ENCODE measurements around the gene ZNF526.

The ZNF526 gene

DNA sequence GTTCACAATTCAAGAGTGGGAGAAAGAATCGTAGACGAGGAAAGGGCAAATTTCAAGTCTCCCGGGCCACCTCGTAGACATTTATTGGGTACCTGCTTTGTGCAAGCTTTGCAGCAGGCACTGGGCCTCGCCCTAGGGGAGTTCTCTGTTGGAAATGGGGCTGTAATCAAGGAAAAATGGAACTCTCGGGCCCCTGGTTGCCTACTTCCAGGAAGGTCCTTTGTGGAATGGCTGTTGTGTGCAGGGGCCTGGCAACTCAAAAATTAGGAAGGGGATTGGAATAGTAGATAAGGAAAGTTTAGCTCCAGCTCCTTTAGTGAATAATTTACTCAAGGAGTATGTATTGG, 612 bp downstream of the ZNF526 start:
- no peak for DNase-seq (ENCODE audit: low spot score)
- no peak for FAIRE-seq

DNA sequence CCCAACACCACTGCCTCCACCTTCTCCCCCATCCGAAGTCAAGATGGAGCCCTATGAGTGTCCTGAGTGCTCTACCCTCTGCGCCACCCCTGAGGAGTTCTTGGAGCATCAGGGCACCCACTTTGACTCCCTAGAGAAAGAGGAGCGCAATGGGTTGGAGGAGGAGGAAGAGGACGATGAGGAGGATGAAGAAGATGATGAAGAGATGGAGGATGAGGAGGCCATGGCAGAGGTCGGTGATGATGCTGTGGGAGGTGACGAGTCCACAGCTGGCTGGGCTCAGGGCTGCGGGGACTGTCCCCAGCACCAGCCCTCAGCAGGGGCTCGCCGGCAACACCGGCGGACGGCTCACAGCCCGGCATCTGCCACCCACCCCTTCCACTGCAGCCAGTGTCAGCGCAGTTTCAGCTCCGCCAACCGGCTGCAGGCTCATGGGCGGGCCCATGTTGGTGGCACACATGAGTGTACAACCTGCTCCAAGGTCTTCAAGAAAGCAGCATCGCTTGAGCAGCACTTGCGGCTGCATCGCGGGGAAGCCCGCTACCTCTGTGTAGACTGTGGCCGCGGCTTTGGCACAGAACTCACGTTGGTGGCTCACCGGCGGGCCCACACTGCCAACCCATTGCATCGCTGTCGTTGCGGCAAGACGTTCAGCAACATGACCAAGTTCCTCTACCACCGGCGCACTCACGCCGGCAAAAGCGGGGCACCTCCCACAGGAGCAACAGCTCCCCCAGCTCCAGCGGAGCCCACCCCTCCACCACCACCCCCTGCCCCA, 5.0 kb downstream of the ZNF526 start:
- FAIRE-seq: no peak
- no peak for DNase-seq (ENCODE audit: low spot score)

- DNase-seq (ENCODE audit: low spot score) (no peak), FAIRE-seq (no peak)
Measured at GRCh38 chr19:42225718-42226292, 5.7 kb downstream of the ZNF526 start.

- DNase-seq (ENCODE audit: low spot score): no peak
- no peak for FAIRE-seq
Measured at GRCh38 chr19:42226886-42227285, 6.8 kb downstream of the ZNF526 start.

- no peak for DNase-seq (ENCODE audit: low spot score)
- FAIRE-seq: no peak
Measured at GRCh38 chr19:42228641-42229040, 8.5 kb downstream of the ZNF526 start.

DNA sequence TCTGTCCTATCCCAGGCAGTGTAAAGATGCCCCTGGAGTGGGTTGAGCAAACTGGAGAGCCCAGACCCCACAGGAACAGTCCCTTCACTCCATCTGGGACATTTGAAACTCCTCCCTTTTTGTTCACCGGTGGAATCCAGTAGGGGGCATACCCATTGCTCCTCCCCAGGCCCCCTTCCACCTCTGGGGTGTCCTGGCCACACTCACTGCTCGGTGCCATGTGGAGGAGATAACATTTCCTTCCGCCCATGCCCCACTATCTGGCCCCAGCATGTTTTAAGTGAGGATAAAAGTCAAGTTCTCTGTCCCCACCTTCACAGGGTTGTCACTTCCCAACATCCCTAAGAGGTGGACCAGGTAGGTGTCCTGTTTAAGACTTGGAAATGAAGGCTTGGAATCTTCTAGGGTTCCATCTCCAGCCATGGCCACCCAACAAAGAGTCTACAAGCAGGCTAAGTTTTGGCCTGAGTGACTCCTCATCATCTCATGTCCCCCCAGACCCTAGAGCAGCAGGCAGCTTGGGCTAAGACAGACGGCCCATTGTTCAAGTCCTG, 9.3 kb downstream of the ZNF526 start:
- DNase-seq (ENCODE audit: low spot score) (no peak), FAIRE-seq (no peak)

DNA sequence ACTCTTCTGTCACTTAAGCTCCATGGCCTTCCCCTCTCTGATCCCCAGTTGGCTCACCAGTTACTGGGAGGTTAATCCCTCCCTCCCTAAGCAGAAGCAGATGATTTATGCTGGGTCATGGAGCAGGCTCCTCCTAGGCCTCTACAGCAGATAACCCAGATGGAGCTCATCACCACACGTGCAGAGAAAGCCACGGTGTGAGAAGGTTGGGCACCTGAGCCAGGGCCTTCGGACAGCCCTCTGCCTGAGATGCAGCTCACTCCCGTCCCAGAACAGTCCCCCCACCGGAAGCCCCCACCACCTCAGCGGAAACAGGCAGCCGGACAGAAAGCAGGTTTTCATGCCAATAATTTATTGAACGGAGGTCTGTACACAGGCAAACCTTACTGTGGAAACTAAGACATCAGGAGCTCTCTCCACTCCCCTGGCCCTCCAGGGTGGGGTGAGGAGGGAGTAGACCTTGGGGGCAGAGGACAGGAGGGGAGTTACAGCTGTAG, 9.8 kb downstream of the ZNF526 start:
- FAIRE-seq: no peak
- DNase-seq (ENCODE audit: low spot score): no peak

GRCh38 chr19:42230571-42230970, 10.5 kb downstream of the ZNF526 start:
- DNase-seq (ENCODE audit: low spot score): no peak
- FAIRE-seq: no peak

- no peak for FAIRE-seq
- DNase-seq (ENCODE audit: low spot score): no peak
Measured at GRCh38 chr19:42232435-42232834, 12.3 kb downstream of the ZNF526 start.

GRCh38 chr19:42233106-42233505, 13.0 kb downstream of the ZNF526 start:
- FAIRE-seq (no peak), DNase-seq (ENCODE audit: low spot score) (no peak)

DNA sequence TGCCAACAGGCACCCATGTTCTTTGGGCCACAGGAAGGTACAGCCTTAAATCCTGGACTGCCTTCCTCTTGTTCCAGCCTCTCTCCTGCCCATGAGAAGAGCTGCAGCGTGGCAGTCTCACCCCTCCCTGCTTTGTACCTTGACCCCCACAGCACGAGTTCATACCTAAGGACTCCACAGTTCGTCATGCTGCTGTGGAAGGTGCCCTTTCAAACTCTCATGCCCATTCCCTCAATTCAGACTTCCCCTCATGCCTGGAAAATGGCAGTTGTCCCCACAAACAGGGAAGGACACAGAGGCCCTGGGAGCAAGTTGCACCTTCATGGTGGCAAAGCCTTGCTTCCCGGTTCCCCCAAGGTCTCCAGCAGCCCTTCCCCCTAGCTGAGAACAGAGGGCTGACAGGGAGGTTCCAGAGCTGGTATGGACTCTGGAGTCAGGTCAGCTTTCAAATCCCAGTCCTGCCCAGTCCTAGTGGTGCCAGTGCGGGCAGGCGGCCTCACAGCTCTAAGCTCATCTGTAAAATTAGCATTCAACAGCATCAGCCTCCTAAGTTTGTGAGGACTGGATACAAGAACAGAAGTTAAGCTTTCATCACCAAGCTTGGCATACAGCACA, 13.7 kb downstream of the ZNF526 start:
- DNase-seq (ENCODE audit: low spot score) (no peak), FAIRE-seq (no peak)

- no peak for DNase-seq (ENCODE audit: low spot score)
- no peak for FAIRE-seq
Measured at GRCh38 chr19:42234364-42234763, 14.3 kb downstream of the ZNF526 start.

DNA sequence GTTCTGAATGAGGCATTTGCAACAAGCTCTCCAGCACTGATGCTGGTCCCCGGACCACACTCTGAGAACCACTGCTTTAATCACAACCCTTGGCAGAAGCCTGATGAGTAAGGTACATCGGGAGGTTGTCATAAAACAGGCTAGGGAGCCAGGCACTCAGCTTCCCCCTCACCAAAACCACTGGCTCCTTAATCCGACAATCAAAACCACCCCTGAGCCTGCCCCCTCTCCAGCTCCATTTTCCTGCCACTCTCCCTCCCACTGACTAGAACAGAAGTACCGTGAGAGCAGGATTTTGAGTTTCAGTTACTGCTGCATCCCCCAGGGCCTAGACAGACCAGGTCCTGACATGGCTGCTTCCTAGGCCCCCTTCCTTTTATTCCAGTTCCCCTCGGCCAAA, 15.1 kb downstream of the ZNF526 start:
- DNase-seq (ENCODE audit: low spot score) (no peak), FAIRE-seq (no peak)

DNA sequence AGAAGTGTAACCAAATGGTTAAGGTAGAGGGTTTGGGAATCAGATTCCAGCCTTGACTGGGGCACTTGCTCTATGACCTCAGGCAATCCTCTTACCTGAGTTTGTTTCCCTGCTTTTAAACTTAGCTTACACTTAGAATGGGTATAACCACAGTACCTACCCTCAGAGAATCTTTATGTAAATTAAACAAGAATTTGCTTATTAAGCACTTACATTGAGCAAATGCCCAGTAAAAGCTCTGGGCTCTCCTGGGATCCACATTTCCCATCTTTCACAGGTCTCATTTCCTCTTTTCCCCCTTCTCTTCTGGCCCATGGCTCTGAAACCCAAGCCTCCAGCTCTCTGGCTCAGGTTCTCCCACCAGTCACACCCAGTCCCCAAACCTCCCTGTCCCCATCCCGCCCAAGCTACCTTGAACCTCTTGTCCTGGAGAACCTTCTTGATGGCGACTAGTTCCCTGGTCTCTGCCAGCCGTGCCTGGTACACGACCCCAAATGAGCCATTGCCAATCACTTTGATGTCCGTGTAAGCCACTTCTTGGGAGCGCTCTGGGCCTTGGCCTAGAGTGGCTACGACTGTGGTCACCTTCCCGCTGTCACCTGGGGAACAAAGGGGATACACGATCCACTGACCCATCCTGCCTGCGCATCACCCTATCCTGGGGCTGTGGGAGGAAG, 19.6 kb downstream of the ZNF526 start:
- FAIRE-seq: no peak

GRCh38 chr19:42241279-42241678, 21.2 kb downstream of the ZNF526 start:
- FAIRE-seq (no peak), DNase-seq (ENCODE audit: low spot score) (no peak)

More for the DNA sequence above, 19.6 kb downstream of the ZNF526 start:
- DNase-seq (ENCODE audit: low spot score): no peak

DNA sequence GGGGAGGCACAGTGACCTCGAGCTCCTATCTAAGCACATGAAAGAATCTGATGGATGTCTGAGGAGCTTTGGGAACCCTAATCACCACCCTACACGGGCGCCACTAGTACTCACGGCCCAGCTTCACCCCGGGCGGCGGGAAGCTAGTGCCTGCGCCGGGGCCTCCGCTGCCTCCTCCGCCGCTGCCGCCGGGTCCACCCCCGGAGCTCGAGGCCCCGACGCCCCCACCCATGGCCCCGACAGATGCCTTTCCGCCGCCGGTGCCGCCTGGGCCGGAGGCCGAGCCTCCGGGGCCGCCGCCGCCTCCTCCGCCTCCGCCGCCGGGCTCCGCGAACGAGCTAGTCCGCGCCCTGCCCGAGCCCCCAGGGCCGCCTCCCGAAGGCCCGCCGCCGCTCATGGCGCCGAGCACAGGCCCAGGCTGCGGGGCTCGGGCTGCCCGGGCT, 22.0 kb downstream of the ZNF526 start:
- FAIRE-seq (no peak), DNase-seq (ENCODE audit: low spot score) (no peak)

DNA sequence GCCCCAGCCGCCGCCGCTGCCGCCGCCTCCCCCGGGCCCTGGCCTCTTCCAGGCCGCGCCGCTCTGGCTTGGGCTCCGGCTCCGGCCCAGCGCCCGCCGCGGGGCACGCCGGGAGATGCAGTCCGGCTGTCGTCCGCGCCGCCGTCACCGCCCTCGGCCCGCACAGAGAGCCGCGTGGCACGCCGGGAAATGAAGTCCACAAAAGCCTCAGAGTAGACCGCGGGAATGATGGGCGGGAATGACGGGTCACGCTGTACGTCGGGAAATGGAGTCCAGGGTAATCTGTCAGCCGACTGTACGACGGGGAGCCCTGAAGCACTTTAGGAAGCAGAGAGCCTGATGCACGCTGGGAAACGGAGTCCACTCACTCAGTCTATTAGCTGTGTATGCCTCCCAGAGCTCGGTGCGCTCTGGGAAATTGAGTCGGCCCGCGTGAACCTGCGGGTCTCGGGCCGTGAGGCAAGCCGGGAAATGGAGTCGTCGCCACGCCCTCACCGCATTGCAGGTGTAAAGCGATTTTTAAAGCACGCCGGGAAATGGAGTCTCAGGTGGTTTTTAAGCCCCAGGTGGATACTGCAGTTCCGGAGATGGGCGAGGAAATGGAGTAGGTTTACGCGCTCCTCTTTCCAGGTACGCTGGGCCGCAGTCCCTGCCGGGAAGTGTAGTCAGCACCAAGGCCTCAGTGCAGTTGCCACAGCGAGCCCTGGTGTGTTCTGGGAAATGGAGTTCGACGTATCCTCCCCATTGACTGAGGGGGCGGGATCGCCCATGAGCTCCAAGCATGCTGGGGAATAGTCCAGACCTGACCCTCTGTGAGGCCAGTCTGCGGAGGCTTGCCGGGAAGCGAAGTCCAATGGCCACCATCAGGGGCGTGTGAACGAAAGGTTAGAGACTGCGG, 22.6 kb downstream of the ZNF526 start, which contains the start of gene GSK3A:
Gene GSK3A, minus strand, starts transcription at position 91 of the 898 bp plus-strand sequence. CDS start 137 bp downstream, outside the sequence.
- DNase-seq (ENCODE audit: low spot score) (peak; percentile 94), FAIRE-seq (peak; percentile 86)

- FAIRE-seq (peak; percentile 61), DNase-seq (ENCODE audit: low spot score) (peak; percentile 81)
Measured at GRCh38 chr19:42244347-42245220, 24.5 kb downstream of the ZNF526 start.

DNA sequence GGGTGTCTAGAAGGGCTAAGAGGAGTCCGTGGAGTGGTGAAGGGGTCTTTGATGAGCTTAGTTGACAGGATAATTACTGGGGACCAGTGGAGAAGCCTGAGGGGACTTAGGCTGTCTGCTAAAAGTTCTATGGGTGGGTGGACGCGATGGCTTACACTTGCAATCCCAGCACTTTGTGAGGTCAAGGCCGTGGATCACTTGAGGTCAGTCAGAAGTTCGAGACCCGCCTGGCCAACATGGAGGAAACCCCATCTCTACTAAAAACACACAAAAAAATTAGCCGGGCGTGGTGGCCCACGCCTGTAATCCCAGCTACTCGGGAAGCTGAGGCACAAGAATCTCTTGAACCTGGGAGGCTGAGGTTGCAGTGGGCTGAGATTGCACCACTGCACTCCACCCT, 25.1 kb downstream of the ZNF526 start:
- FAIRE-seq (no peak), DNase-seq (ENCODE audit: low spot score) (no peak)

Measured in RCC 7860 (cell line).